ENCODE measurements around the gene OPTC.

DNA sequence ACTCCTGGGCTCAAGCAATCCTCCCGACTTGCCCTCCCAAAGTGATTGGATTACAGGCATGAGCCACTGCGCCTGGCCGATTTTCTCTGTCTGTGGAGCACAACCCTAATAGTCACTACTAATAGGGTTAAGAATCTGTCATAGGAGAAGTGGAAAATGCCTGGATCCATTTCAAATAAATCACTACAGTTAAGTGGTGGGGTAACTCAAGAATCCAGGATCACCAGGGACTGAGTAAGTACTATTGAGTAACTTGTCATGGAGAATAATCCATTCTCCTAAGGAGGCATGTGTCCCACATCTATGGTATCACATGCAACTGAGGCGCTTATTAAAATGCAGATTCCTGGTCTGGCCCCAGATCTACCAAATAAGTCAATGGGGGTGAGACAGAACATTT lies 53.2 kb downstream of the OPTC start:
- TF ChIP-seq SREBF2 (CRISPR knock-in tag; IDR thresholded peaks at IDR 0.05) (no peak), ZC3H8 (IDR thresholded peaks at IDR 0.05) (no peak), CTCF (IDR thresholded peaks at IDR 0.05 in 2 of 3, conservative IDR thresholded peaks at IDR 0.05 in 1 of 3; ENCODE audit: insufficient read depth in 2 of 3, low read depth in 1 of 3, low read length in 3 of 3) (no peak), ZNF75A (CRISPR knock-in tag; IDR thresholded peaks at IDR 0.05) (no peak), ZBED1 (IDR thresholded peaks at IDR 0.05) (no peak), RBM14 (IDR thresholded peaks at IDR 0.05; ENCODE audit: borderline replicate concordance, insufficient read depth, low read depth, low read length) (no peak), ATF1 (CRISPR knock-in tag; IDR thresholded peaks at IDR 0.05) (no peak), ATF1 (tag; IDR thresholded peaks at IDR 0.05) (no peak), HOMEZ (CRISPR knock-in tag; IDR thresholded peaks at IDR 0.05) (no peak), GTF2F1 (IDR thresholded peaks at IDR 0.05; ENCODE audit: low read depth, low read length) (no peak), HNRNPK (IDR thresholded peaks at IDR 0.05; ENCODE audit: low read depth, low read length, poor library complexity, severe bottlenecking) (no peak), ELF4 (CRISPR knock-in tag; IDR thresholded peaks at IDR 0.05) (no peak)
- TF ChIP-seq, protein P1, sequence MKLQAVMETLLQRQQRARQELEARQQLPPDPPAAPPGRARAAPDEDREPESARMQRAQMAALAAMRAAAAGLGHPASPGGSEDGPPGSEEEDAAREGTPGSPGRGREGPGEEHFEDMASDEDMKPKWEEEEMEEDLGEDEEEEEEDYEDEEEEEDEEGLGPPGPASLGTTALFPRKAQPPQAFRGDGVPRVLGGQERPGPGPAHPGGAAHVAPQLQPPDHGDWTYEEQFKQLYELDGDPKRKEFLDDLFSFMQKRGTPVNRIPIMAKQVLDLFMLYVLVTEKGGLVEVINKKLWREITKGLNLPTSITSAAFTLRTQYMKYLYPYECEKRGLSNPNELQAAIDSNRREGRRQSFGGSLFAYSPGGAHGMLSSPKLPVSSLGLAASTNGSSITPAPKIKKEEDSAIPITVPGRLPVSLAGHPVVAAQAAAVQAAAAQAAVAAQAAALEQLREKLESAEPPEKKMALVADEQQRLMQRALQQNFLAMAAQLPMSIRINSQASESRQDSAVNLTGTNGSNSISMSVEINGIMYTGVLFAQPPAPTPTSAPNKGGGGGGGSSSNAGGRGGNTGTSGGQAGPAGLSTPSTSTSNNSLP (IDR thresholded peaks at IDR 0.05; ENCODE audit: borderline replicate concordance, low read depth, low read length): no peak
- TF ChIP-seq, protein P2, sequence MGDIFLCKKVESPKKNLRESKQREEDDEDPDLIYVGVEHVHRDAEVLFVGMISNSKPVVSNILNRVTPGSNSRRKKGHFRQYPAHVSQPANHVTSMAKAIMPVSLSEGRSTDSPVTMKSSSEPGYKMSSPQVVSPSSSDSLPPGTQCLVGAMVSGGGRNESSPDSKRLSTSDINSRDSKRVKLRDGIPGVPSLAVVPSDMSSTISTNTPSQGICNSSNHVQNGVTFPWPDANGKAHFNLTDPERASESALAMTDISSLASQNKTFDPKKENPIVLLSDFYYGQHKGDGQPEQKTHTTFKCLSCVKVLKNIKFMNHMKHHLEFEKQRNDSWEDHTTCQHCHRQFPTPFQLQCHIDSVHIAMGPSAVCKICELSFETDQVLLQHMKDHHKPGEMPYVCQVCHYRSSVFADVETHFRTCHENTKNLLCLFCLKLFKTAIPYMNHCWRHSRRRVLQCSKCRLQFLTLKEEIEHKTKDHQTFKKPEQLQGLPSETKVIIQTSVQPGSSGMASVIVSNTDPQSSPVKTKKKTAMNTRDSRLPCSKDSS (IDR thresholded peaks at IDR 0.05; ENCODE audit: low read depth, partially characterized antibody): no peak
- TF ChIP-seq, protein P3, sequence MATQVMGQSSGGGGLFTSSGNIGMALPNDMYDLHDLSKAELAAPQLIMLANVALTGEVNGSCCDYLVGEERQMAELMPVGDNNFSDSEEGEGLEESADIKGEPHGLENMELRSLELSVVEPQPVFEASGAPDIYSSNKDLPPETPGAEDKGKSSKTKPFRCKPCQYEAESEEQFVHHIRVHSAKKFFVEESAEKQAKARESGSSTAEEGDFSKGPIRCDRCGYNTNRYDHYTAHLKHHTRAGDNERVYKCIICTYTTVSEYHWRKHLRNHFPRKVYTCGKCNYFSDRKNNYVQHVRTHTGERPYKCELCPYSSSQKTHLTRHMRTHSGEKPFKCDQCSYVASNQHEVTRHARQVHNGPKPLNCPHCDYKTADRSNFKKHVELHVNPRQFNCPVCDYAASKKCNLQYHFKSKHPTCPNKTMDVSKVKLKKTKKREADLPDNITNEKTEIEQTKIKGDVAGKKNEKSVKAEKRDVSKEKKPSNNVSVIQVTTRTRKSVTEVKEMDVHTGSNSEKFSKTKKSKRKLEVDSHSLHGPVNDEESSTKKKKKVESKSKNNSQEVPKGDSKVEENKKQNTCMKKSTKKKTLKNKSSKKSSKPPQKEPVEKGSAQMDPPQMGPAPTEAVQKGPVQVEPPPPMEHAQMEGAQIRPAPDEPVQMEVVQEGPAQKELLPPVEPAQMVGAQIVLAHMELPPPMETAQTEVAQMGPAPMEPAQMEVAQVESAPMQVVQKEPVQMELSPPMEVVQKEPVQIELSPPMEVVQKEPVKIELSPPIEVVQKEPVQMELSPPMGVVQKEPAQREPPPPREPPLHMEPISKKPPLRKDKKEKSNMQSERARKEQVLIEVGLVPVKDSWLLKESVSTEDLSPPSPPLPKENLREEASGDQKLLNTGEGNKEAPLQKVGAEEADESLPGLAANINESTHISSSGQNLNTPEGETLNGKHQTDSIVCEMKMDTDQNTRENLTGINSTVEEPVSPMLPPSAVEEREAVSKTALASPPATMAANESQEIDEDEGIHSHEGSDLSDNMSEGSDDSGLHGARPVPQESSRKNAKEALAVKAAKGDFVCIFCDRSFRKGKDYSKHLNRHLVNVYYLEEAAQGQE (IDR thresholded peaks at IDR 0.05; ENCODE audit: borderline replicate concordance): no peak
- TF ChIP-seq, protein P3 (CRISPR knock-in tag; IDR thresholded peaks at IDR 0.05; ENCODE audit: low read depth): no peak

Data from K562 (cell line).